Measurements from ENCODE around the gene GPATCH8.

GRCh38 chr17:44376124-44376523 lies 127.1 kb downstream of the GPATCH8 start:
- TF ChIP-seq CTCF (IDR thresholded peaks at IDR 0.05; ENCODE audit: extremely low read depth in 1 of 2, insufficient read depth in 1 of 2, low read depth in 1 of 2, low read length in 2 of 2) (peak; percentile 53 to 66), EZH2 (IDR thresholded peaks at IDR 0.05; ENCODE audit: borderline replicate concordance, low read depth, low read length, severe bottlenecking) (no peak), MAX (IDR thresholded peaks at IDR 0.05; ENCODE audit: insufficient read depth, insufficient read length) (no peak), POLR2AphosphoS5 (IDR thresholded peaks at IDR 0.05; ENCODE audit: insufficient read depth, low read depth, low read length) (no peak)

All from endothelial cell of umbilical vein (primary cell).